ENCODE data around the gene PMPCA.

Gene PMPCA

GRCh38 chr9:136456258-136456657 lies 45.8 kb downstream of the PMPCA start:
- DNase-seq (ENCODE audit: low read depth in 2 of 2): no peak

GRCh38 chr9:136457326-136457725 lies 46.9 kb downstream of the PMPCA start:
- DNase-seq (ENCODE audit: low read depth in 2 of 2): no peak

GRCh38 chr9:136459425-136459824 lies 49.0 kb downstream of the PMPCA start:
- no peak for DNase-seq (ENCODE audit: low read depth in 2 of 2)

- DNase-seq (ENCODE audit: low read depth in 2 of 2): no peak
Observed at GRCh38 chr9:136460772-136461325, 50.4 kb downstream of the PMPCA start.

- DNase-seq (ENCODE audit: low read depth in 2 of 2): no peak
Observed at GRCh38 chr9:136462664-136463063, 52.2 kb downstream of the PMPCA start.

GRCh38 chr9:136463578-136463977 lies 53.1 kb downstream of the PMPCA start:
- no peak for DNase-seq (ENCODE audit: low read depth in 2 of 2)

- no peak for DNase-seq (ENCODE audit: low read depth in 2 of 2)
Observed at GRCh38 chr9:136464241-136464640, 53.8 kb downstream of the PMPCA start.

- DNase-seq (ENCODE audit: low read depth in 2 of 2): no peak
Observed at GRCh38 chr9:136465500-136466154, 55.2 kb downstream of the PMPCA start.

- no peak for DNase-seq (ENCODE audit: low read depth in 2 of 2)
Observed at GRCh38 chr9:136466155-136466541, 55.7 kb downstream of the PMPCA start.

GRCh38 chr9:136467766-136468165 lies 57.3 kb downstream of the PMPCA start:
- no peak for DNase-seq (ENCODE audit: low read depth in 2 of 2)

- no peak for DNase-seq (ENCODE audit: low read depth in 2 of 2)
Observed at GRCh38 chr9:136470356-136470755, 59.9 kb downstream of the PMPCA start.

GRCh38 chr9:136470792-136471469 lies 60.5 kb downstream of the PMPCA start:
- DNase-seq (ENCODE audit: low read depth in 2 of 2): no peak

GRCh38 chr9:136471802-136472487 lies 61.5 kb downstream of the PMPCA start:
- no peak for DNase-seq (ENCODE audit: low read depth in 2 of 2)

GRCh38 chr9:136472640-136473353 lies 62.3 kb downstream of the PMPCA start:
- no peak for DNase-seq (ENCODE audit: low read depth in 2 of 2)

GRCh38 chr9:136473354-136473721 lies 62.9 kb downstream of the PMPCA start:
- no peak for DNase-seq (ENCODE audit: low read depth in 2 of 2)
